ENCODE results near the gene UROD. TPM values are rescaled to one million over a fixed set of nuclear protein-coding genes. Genes with fewer than 3 reads are reported as not detected.

The UROD gene
- total RNA-seq, 1 donor from 2014 or later, result 71.1 TPM

DNA sequence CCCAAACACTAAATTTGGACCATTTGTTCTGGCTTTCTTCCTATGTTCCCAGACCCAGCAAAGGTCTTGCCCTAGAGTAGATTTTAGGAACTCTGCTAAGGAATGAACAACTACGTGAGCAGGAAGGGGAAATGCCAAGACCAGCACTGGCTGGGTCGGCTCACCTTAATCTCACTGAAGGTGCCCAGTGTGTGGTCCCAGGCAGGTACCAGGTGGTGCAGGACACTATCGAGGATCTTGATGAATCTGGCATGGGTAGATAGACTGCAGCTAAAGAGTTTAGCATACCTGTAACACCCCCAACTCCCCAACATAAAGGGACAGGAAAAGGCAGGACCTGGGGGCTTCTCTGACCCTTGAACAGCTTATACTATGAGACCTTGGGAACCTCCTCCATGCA is 4.0 kb upstream of the UROD start:
- intact Hi-C loops (cut with micrococcal nuclease), result no loop called here

DNA sequence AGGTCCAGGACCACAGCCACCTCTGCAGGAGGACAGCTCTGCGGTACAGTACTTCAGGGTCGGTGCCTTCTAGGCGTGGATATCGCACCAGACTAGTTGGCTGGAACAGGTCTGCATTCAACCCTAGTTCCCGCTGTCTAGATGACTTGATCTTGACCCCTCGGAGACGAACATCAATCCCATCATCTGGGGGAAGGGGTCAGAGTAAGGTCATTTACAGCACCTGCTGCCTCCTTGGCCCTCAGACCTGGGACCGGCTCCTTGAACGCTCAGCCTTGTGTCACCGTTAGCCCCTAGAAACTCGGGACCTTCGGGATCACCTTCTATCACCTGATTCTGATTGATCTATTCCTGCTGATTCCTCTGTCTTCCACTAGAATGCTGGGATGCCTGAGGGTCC is 3.5 kb upstream of the UROD start:
- intact Hi-C loops (cut with micrococcal nuclease), result no loop called here

DNA sequence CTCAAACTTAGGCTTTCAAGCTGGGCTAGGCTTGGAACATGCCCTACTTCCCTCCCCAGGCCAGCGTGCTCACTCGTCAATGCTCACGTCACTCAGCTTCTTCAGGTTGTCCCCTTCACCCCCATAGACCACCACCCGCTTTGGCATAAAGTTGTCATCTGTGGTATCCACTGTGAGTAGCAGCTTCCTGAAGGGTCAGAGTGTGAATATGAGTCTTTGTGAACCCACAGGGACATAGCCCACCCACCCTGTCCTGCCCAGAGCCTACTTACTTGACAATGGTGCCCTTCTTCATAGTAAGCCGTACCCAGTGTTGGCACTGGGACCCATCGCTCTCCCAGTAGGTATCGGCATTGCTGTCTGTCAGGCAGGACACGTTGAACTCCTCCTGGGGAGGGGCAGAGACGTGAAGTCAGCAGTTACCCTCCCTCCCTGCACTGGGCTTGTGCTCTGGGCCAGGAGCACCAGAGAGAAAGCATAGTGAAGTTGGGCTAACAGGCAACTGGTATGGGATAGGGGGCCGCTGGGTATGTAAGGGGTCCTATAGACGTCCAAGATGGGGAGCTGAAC is 2.7 kb upstream of the UROD start:
- intact Hi-C loops (cut with micrococcal nuclease), result no loop called here

DNA sequence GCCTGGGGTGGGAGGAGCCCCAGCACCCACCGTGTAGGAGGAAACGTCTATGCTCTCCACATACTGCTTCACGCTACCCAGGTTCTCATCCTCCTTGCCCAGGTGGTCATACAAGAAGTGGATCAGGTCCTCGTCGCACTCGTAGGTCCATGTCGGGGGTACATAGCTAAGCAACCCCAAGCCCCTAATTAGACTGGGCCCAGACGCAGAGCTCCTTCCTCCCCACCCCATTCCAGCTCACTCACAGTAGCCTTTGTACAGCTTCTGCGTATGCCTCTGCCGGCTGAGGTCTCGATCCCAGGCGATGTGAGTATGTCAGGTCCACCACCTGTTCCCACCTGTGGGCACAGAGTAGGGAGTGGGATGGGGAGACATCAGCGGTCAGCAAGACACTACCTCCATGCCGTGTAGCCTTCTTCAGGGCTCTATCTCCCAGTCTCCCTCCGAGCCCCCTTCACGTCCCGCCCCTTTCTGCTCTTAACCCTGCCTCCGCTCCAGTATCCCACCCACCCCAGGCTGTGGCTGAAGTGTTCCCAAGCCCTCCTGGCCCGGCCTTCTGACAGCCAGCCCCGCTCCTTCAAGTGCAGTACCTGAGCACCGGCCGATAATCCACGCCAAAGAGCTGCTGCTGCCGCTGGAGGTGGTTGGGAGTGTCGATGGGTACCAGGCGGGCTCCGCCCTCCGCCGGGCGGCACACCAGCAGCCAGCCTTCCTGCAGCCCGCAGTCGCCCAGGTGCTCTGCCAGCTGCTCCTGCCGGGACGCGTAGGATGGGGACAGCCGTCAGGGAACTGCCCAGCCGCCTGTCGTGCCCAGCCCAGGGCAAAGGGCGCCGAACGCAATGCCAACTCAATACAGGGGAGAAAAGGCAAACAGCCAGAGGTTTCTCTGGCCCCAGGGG is 1.8 kb upstream of the UROD start:
- intact Hi-C loops (cut with micrococcal nuclease), result loop anchor here (2.0 to 10.0 kb wide), 3 partner anchors 85 to 1185 kb away; partner anchors contain the start of gene POMGNT1

DNA sequence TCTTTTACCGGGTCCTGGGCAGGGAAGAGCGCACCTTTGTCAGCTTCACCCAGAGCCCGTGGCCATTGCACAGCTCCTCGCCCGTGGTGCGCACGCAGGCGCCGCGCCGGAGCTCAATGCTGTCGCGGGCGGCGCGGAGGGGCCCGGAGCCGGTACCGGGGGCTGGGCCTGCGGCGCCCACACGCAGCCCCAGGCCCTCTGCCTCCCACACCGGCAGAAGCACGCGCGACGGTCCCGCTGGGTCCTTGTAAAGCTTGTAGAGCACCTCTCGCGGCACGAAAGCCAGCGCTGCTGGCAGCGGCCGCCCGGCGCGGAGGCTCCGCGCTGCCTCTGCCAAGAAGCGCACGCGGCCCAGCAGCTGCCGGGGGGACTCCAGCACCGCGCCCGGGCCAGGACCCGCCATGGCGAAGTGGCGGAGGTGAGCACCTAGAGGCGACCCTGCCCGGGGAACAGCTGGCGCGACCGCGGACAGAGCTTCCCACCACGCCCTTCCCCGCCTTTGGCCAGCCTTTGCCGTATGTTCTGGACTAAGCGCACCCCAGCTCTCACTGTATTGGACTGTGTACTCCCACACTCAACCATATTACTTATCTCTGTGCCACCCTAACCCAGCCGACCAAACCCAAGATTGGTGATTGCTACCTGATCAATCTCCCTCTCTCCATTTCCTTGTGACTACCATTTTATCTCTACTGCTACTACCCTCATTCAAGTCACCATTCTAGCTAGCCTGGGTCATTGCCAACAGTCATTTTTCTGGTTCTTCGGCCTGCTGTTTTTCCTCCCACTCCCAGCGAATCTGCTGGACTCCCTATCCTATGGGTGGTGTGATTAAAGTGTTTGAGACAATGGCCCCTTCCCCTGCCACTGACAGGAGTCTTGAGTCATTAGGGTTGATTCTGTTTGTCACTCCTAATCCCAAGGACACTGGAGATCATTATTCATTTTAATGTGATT is 921 bp upstream of the UROD start, which contains the start of gene HECTD3:
HECTD3 (minus strand) TSS at position 470 of the 957 bp plus-strand sequence; CDS start at position 403, 67 bp downstream.
- intact Hi-C loops (cut with micrococcal nuclease), result loop anchor here (1.0 to 10.0 kb wide), 6 partner anchors 86 to 1184 kb away; partner anchors contain the start of genes MUTYH, POMGNT1 and TOE1

DNA sequence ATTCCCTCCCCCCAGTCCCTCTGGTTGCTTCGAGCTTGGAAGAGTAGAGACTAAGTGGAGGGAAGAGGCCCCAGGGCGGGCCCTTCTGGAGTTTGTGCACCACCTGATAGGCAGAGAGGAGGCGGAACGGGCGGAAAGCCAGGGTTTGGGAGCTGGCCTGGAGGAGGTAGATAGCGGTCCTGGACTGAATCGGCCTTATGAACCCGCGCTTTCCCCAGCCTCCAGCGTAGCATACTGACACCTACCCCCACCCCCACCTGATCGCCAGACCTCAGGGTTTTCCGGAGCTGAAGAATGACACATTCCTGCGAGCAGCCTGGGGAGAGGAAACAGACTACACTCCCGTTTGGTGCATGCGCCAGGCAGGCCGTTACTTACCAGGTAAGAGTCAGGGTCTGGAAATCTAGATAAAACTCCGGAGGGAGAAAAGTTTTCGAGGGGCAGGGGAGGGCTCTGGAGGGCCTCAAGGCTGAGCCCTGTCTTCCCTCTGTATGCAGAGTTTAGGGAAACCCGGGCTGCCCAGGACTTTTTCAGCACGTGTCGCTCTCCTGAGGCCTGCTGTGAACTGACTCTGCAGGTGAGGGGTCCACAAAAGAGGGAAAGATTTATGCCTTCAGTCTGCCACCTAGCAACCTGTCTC is 705 bp downstream of the UROD start:
- intact Hi-C loops (cut with micrococcal nuclease), result loop anchor here (1.0 to 10.0 kb wide), 15 partner anchors 26 to 1182 kb away; partner anchors contain the start of genes AKR1A1, ARMH1, CCDC163 and EIF2B3

DNA sequence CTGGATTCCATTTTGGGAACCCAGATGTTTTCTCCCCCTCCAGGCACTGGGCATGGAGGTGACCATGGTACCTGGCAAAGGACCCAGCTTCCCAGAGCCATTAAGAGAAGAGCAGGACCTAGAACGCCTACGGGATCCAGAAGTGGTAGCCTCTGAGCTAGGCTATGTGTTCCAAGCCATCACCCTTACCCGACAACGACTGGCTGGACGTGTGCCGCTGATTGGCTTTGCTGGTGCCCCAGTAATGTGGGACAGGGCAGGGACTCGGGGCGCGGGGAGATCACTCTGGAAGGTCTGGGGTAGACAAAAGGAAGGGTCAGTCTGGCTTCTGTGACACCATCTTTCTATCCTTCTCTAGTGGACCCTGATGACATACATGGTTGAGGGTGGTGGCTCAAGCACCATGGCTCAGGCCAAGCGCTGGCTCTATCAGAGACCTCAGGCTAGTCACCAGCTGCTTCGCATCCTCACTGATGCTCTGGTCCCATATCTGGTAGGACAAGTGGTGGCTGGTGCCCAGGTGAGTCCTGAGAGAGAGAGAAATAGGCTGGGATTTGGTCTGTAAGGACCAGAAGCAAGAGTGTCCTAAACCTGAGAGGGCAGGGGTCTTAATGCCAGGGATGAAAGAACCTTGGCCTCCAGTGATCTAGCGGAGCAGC is 1.6 kb downstream of the UROD start:
- intact Hi-C loops (cut with micrococcal nuclease), result loop anchor here (1.0 to 10.0 kb wide), 6 partner anchors 193 to 1181 kb away; partner anchors contain the start of genes IPO13, POMGNT1, RNU5D-1 and ZSWIM5

DNA sequence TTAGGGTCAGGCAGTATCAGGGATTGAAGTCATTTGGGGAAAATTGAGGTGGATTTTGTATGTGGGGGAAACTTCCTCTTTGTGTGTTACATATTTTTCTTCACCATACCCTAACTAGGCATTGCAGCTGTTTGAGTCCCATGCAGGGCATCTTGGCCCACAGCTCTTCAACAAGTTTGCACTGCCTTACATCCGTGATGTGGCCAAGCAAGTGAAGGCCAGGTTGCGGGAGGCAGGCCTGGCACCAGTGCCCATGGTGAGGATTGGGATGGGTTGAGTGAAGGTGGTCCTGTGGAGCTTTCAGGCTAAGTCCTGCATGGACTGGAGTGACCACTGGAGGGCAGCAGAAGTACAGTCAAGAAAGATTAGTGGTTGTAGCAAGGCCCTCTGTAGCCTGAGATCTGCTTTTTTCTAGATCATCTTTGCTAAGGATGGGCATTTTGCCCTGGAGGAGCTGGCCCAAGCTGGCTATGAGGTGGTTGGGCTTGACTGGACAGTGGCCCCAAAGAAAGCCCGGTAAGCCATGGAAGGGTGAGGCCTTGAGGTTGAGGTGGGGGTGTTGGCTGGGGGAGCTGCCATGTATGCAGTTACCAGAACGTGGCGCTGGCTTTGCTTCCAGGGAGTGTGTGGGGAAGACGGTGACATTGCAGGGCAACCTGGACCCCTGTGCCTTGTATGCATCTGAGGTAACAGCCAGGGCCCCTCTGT is 2.4 kb downstream of the UROD start:
- intact Hi-C loops (cut with micrococcal nuclease), result loop anchor here (1.0 to 10.0 kb wide), 4 partner anchors 192 to 1180 kb away; partner anchors contain the start of genes POMGNT1 and ZSWIM5

DNA sequence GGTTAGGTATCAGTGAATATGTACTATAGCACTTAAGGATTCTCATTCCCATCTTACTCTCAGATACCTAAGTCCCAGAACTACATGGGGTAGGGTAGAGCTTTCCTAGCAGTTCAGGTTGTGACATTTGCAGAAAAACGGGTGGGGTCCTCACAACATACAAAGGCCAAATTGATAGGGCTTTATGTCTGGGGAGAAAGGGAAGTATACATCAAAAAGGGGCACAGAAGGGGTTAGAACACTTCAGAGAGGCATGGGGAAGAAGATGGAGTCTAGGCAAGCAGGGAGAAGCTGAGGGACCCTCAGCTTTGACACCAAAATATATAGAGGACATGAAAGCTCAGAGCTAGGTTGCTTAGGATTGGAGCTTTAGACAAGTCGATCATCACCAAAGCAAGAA is 3.6 kb downstream of the UROD start:
- intact Hi-C loops (cut with micrococcal nuclease), result loop anchor here (2.0 to 10.0 kb wide), 2 partner anchors 191 to 1179 kb away; partner anchors contain the start of genes POMGNT1 and ZSWIM5

DNA sequence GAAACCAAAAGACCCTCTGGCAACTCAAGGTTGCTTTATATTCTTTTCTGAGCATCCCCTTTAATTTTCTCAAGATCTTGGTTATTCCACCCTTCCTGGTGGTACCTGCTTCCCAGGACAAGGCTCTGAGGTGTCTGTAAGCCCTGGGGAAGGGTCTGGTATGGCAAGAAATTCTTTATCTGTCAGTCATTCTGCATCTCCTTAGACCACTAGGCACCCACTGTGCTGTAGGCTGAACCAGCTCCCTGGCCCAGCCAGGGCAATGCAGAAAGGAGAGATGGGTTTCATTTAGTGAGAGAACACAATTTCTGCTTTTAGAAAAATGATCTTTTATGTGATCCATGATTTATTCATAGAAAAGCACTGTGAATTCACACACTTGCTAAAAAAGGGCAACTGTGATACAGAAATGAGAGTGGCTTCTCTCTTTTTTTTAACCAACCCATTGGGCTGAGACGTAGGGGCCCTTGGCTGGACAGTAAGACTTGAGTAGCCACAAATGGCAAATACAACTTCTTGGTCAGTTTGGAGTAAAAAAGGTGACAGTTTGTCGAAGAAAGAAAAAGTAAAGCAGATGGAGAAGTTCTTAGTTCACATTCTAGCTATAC is 4.1 kb downstream of the UROD start:
- intact Hi-C loops (cut with micrococcal nuclease), result loop anchor here (10.0 kb wide), 1 partner anchor 1179 kb away; the partner anchor contains the start of gene POMGNT1

DNA sequence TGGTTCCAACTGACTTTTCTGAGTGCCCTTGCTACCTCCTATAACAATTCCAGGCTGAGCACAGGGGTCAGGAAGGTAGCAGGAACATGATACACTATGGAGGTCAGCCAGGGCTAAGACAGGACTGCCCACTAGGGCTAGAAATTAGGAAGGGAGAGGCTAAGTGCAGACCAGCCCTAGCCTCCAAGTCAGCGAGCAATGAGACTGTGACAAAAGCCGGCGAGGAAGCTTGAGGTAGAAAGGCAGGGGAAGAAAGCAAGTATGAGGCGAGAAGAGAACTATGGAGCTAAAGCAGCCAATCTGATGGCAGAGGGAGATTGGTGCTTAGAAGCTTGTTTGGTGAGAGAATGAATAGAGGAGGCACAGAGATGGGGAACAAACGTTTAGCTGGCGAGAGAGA is 4.7 kb downstream of the UROD start:
- intact Hi-C loops (cut with micrococcal nuclease), result loop anchor here (10.0 kb wide), 1 partner anchor 1178 kb away; the partner anchor contains the start of gene POMGNT1

DNA sequence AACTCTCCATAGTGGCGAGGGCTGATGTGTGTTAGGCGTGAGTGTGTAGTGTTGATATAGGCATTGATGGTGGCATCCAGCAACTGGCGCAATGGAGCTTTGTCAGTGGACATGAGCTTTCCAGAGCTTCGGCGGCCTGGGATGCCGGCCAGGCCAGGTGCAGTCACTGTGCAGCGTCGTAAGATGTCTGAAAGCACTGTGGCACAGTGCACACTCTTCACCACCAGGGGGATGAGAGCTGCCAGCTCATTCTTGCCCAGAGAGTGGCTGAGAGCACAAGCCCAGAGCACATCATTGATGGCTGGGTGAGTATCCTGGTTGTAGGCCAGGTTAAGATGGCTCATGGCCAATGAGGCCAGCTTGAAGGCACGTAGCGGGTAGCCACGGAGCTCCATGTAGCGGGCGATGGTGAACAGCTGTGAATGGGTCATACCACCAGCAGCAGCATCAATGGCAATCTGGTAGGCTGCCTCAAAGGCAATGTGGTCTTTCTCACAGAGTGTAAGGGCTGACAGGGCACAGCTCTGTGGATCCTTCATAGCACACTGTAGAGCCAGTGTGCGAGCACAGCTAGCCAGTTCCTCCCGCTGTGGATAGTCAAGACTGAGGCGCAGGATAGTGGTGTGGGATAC is 6.7 kb downstream of the UROD start:
- intact Hi-C loops (cut with micrococcal nuclease), result loop anchor here (1.0 to 10.0 kb wide), 3 partner anchors 282 to 1176 kb away; partner anchors contain the start of genes POMGNT1 and TESK2

DNA sequence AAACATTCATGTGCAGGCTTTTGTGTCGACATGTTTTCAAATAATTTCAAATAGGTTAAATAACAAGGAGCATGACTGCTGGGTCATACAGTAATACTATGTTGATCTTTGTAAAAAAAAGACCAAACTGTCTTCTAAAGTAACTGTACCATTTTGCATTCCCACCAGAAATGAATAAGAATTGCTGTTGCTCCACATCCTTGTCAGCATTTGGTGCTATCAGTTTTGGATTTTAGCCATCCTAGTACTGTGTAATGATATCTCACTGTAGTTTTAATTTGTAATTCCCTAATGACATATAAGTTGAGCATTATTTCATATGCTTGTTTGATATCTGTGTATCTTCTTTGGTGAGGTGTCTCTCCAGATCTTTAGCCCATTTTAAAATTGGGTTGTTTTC is 11.6 kb downstream of the UROD start:
- intact Hi-C loops (cut with micrococcal nuclease), result loop anchor here (10.0 kb wide), 1 partner anchor 101 kb away; no protein-coding TSS in a partner anchor

DNA sequence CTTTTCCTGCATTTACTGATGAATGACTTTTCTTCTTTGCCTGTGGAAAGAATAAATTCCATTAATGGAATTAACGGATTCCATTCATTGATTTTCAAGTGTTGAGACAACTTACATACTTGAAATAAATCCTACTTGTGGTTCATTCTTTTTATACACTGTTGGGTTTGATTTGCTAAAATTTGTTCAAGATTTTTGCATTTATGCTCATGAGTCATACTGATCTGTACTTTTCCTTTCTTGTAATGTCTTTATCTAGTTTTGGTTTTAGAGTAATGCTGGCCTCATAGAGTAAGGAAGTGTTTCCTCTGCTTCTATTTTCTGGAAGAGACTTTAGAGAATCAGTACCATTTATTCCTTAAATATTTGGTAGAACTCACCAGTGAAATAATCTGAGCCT is 14.4 kb downstream of the UROD start:
- intact Hi-C loops (cut with micrococcal nuclease), result loop anchor here (10.0 kb wide), 1 partner anchor 98 kb away; no protein-coding TSS in a partner anchor

DNA sequence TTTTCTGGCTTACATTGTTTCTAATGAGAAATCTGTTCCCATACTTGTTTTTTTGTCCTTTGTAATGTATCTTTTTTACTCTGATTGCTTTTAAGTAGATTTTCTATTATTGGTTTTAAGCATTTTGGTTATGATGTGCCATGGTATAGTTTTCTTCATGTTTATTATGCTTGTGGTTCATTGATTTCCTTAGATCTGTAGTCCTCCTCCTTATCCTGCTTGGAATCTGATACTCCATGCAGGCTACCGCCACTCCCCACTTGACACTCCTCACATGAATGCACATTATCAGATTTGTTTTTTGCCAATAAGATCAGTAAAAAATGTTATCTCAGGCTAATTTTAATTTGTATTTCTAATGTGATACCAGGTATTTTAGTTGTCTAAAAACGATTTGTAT is 20.8 kb downstream of the UROD start:
- intact Hi-C loops (cut with micrococcal nuclease), result no loop called here

DNA sequence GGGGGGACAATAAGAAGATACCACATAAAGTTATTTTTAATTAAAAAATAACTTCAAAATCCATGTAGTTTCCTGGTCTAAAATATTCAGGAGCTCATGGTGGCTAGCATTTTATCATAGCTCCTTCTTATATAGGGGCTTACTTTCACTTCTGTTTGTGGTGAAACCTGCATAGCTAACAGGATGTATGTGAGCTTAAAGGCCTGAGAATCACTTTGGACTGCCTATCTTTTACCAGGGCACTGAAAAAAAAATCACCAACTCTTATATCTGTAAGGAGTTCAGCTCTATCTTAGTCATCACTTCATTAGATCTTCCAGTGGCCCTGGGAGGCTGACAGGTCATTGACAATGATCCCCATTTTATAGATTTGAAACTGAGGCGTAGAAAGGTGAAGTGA is 21.3 kb downstream of the UROD start:
- intact Hi-C loops (cut with micrococcal nuclease), result no loop called here

DNA sequence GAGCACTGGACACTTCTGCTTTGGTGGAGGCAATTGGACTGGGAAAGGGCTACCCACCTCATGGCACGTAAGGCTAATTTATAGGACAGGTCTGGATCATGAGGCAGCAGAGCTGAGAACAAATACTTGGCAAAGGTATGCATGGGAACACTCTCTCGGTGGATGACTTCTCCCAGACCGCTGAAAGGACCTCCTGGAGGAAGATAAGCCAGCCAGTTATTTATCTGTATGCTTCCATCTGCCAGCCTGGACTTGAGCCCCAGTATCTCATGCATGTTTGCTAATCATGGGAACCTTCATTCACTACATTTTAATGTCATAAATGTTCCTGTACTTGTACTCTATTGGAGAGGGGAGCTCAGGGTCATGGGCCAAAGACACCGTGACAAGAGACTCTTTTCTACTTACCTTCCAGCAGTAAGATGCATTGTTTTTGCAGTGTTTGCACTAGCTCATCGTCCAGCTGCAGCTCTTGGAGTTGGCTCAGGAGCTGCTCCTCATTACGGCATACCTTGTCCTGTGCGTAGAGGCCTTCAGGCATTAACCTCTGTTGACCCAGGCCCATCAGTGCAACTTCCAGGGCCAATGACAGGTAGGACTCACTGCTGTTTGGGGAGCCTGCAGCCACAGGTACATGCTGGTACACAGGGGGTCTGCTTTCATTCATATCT is 23.7 kb downstream of the UROD start:
- intact Hi-C loops (cut with micrococcal nuclease), result no loop called here

Data from T-helper 1 cell treated with Interleukin-12 subunit alpha and Interleukin-12 subunit beta and Interleukin-4 antibody, amounts not matched to agents 30 ng/mL and 1 ng/mL, for 36 hours (primary cell).